ENCODE data around the gene AMY1B. TPM values are rescaled to one million over a fixed set of nuclear protein-coding genes. Genes with fewer than 3 reads are reported as not detected.
"Not testable (repeated sequence)": the region's sequence is repeated elsewhere in the genome, so short reads cannot be mapped to it uniquely, and the experiment has no call there.

The AMY1B gene
- not detected for polyA plus RNA-seq (2012; ENCODE audit: missing spikeins)

DNA sequence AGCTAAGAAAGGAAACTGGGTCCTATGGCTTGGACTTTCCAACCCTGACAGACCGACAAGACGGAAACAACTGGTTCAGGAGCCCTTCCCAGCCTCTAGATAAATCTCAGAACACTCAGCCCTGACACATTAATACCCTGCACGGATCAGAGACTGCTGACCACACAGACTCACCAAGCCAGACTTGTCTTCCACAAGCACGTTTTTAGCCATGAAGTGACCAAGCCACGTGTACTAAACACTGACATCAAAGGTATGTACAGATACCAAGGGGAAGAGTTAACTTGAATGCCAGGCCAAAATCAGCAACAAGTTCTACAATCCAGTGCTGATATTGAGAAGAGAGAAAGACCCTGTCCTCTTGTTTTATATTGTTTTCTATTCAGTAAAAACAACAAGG, at the start of gene AMY1B:
Gene AMY1B, minus strand, starts transcription at position 101 of the 400 bp plus-strand sequence. CDS start 571 bp downstream, outside the sequence.
- DNase-seq (ENCODE audit: insufficient read length); FAIRE-seq: not testable (repeated sequence)

DNA sequence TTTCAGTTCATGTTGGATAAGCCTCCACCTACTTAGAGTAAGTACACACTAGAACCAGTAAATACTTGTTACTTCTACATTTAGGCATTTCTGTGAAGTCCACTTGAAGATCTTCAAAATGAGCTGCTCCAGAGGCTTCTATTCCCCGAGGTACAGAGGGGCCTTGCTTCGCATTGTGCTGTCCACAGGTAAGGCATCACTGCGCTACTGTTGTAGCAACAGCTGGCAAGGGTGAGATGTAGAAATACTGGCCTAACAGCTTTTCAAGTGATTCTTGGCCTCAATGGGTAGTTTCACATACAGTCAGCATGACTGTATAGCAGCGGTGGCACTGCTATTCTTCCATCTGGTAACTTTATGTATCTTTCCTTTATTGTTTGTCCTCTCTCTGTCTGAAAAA, 49.0 kb upstream of the AMY1B start:
- not testable (repeated sequence) for FAIRE-seq; DNase-seq (ENCODE audit: insufficient read length)

DNA sequence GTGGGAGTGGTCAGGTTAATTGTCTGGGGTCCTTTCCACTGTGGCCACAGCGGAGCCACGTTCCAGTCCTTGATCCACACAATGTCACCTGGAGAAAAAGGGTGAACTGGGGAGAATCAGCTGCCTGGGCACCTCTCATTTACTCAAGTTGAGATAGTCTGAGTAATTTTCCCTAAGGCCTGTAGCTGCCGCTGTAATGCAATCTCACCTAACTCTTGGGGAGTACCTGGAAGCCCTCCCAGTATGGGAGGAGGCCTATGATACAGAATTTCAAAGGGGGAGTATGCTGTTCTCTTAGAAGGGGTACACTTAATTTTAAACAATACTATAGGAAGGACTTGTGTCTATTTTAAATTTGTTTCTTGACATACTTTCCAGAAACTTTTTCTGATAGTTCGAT, 48.4 kb upstream of the AMY1B start:
- DNase-seq (ENCODE audit: insufficient read length); FAIRE-seq: not testable (repeated sequence)

DNA sequence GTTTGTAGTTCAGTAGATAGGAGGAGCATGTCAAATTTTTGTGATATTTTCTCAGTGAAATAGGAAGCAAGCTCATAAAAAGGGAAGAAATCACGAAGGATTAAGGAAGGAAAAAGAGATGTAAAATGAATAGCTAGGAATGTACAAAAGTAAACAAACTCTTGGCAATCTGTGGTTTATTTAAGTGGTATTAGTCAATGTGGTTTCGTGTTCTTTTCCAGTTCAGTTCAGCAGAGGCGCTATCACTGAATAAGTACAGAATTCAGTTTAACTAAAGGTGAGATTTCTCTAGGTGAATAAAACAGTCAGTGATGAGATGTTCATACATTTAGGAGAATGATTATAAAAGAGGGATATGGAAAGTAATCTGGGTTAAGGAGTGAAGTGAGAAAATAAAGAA, 42.0 kb upstream of the AMY1B start:
- FAIRE-seq, result not testable (repeated sequence)

DNA sequence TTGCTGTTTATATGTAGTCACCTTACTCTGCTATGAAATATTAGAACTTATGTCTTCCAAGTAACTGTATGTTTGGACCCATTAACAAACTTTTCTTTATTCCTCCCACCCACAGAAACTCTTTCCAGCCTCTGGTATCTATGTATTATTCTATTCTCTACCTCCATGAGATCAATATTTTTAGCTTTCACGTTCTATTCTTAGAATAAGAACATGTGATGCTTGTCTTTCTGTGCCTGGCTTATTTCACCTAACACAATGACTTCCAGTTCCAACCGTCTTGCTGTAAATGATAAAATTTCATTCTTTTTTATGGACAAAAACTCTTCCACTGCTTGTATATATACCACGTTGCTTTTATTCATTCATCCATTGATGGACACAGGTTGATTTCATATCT, 39.3 kb upstream of the AMY1B start:
- not testable (repeated sequence) for DNase-seq (ENCODE audit: insufficient read length); FAIRE-seq

More for the DNA sequence above, 42.0 kb upstream of the AMY1B start:
- DNase-seq (ENCODE audit: insufficient read length), result not testable (repeated sequence)

DNA sequence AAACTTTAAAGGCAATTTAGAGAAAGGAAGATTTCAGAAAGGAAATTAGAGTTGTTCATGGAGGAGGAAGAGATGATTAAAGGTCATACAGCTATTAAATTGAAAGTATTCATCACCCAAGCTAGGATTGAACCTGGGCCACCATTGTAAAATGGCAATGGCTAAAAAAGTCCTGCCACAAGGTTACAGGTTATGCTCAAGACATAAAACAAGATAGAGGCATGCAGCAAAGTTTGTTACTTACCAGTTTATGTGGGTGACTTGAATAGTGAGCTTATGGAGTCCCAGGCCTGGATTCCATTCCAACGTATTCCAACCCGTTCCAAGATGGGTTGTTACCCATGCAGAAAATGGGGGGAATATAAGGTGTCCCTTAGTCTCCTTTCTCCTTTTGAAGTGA, 25.5 kb upstream of the AMY1B start:
- FAIRE-seq, result not testable (repeated sequence)

DNA sequence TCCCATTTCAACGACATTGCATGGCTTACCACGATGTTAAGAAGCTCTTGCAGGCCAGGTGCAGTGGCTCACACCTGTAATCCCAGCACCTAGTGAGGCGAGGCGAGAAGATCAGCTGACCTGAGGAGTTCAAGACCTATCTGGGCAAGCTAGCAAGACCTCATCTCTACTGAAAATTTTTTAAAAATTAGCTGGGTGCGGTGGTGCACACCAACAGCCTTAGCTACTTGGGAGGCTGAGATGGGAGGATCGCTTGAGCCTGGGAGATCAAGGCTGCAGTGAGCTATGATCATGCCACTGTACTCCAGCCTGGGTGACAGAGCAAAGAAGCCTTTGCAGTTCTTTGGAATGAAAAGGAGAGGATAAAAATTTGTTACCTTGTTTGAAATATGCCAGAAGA, 21.4 kb upstream of the AMY1B start:
- not testable (repeated sequence) for FAIRE-seq; DNase-seq (ENCODE audit: insufficient read length)

More for the DNA sequence above, 25.5 kb upstream of the AMY1B start:
- DNase-seq (ENCODE audit: insufficient read length), result not testable (repeated sequence)

DNA sequence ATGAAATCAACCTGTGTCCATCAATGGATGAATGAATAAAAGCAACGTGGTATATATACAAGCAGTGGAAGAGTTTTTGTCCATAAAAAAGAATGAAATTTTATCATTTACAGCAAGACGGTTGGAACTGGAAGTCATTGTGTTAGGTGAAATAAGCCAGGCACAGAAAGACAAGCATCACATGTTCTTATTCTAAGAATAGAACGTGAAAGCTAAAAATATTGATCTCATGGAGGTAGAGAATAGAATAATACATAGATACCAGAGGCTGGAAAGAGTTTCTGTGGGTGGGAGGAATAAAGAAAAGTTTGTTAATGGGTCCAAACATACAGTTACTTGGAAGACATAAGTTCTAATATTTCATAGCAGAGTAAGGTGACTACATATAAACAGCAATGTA, 14.4 kb upstream of the AMY1B start:
- not testable (repeated sequence) for FAIRE-seq; DNase-seq (ENCODE audit: insufficient read length)

DNA sequence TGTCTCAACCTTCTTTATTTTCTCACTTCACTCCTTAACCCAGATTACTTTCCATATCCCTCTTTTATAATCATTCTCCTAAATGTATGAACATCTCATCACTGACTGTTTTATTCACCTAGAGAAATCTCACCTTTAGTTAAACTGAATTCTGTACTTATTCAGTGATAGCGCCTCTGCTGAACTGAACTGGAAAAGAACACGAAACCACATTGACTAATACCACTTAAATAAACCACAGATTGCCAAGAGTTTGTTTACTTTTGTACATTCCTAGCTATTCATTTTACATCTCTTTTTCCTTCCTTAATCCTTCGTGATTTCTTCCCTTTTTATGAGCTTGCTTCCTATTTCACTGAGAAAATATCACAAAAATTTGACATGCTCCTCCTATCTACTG, 11.7 kb upstream of the AMY1B start:
- not testable (repeated sequence) for FAIRE-seq; DNase-seq (ENCODE audit: insufficient read length)

DNA sequence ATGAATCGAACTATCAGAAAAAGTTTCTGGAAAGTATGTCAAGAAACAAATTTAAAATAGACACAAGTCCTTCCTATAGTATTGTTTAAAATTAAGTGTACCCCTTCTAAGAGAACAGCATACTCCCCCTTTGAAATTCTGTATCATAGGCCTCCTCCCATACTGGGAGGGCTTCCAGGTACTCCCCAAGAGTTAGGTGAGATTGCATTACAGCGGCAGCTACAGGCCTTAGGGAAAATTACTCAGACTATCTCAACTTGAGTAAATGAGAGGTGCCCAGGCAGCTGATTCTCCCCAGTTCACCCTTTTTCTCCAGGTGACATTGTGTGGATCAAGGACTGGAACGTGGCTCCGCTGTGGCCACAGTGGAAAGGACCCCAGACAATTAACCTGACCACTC, 5.2 kb upstream of the AMY1B start:
- FAIRE-seq; DNase-seq (ENCODE audit: insufficient read length): not testable (repeated sequence)

DNA sequence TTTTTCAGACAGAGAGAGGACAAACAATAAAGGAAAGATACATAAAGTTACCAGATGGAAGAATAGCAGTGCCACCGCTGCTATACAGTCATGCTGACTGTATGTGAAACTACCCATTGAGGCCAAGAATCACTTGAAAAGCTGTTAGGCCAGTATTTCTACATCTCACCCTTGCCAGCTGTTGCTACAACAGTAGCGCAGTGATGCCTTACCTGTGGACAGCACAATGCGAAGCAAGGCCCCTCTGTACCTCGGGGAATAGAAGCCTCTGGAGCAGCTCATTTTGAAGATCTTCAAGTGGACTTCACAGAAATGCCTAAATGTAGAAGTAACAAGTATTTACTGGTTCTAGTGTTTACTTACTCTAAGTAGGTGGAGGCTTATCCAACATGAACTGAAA, 4.7 kb upstream of the AMY1B start:
- DNase-seq (ENCODE audit: insufficient read length); FAIRE-seq: not testable (repeated sequence)

DNA sequence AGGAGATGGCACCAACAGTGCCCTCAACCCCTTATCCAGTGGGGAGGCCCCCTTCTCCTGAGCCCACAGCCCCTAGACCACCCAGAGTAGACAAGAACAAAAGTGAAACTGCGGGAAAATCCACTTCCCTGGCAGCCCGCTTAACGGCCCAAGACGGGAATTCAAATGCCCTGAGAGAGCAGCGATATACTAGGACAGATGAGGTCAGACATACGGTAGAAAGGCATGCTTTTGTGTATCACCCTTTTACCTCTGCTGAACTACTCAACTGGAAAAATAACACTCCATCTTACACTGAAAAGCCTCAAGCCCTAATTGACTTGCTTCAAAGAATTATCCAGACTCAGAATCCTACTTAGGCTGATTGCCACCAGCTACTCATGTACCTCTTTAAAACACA, 1.4 kb upstream of the AMY1B start:
- not testable (repeated sequence) for FAIRE-seq; DNase-seq (ENCODE audit: insufficient read length)

DNA sequence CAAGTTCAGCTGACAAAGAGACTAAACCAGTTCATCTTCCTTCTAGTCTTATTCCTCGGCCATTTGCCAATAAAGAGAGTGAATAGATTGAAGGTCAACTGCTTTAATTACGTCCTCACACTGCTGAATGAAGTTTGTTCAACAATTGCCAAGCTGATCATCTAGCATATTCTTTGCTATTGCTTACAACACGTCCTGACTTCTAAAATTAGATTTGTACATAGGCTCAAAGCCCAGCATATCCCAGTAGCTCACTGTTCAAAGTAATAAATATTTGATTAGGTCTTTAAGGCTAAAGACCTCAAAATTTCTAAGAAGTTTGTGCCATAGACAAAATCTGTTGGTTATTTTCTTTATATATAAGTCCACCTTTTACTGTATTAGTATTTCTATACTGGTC, 19.7 kb downstream of the AMY1B start:
- FAIRE-seq, result peak; percentile 99
- not testable (repeated sequence) for DNase-seq (ENCODE audit: insufficient read length)

DNA sequence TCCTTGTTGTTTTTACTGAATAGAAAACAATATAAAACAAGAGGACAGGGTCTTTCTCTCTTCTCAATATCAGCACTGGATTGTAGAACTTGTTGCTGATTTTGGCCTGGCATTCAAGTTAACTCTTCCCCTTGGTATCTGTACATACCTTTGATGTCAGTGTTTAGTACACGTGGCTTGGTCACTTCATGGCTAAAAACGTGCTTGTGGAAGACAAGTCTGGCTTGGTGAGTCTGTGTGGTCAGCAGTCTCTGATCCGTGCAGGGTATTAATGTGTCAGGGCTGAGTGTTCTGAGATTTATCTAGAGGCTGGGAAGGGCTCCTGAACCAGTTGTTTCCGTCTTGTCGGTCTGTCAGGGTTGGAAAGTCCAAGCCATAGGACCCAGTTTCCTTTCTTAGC, 40.5 kb downstream of the AMY1B start, which contains the start of gene AMY1A:
Gene AMY1A, plus strand, starts transcription at position 301 of the 400 bp plus-strand sequence. CDS start 571 bp downstream, outside the sequence.
- FAIRE-seq; DNase-seq (ENCODE audit: insufficient read length): not testable (repeated sequence)

DNA sequence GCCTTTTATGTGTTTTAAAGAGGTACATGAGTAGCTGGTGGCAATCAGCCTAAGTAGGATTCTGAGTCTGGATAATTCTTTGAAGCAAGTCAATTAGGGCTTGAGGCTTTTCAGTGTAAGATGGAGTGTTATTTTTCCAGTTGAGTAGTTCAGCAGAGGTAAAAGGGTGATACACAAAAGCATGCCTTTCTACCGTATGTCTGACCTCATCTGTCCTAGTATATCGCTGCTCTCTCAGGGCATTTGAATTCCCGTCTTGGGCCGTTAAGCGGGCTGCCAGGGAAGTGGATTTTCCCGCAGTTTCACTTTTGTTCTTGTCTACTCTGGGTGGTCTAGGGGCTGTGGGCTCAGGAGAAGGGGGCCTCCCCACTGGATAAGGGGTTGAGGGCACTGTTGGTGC, 41.9 kb downstream of the AMY1B start:
- not testable (repeated sequence) for FAIRE-seq; DNase-seq (ENCODE audit: insufficient read length)

DNA sequence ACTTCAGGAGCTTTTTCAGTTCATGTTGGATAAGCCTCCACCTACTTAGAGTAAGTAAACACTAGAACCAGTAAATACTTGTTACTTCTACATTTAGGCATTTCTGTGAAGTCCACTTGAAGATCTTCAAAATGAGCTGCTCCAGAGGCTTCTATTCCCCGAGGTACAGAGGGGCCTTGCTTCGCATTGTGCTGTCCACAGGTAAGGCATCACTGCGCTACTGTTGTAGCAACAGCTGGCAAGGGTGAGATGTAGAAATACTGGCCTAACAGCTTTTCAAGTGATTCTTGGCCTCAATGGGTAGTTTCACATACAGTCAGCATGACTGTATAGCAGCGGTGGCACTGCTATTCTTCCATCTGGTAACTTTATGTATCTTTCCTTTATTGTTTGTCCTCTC, 45.1 kb downstream of the AMY1B start:
- DNase-seq (ENCODE audit: insufficient read length); FAIRE-seq: not testable (repeated sequence)

DNA sequence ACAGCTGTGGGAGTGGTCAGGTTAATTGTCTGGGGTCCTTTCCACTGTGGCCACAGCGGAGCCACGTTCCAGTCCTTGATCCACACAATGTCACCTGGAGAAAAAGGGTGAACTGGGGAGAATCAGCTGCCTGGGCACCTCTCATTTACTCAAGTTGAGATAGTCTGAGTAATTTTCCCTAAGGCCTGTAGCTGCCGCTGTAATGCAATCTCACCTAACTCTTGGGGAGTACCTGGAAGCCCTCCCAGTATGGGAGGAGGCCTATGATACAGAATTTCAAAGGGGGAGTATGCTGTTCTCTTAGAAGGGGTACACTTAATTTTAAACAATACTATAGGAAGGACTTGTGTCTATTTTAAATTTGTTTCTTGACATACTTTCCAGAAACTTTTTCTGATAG, 45.7 kb downstream of the AMY1B start:
- DNase-seq (ENCODE audit: insufficient read length); FAIRE-seq: not testable (repeated sequence)

DNA sequence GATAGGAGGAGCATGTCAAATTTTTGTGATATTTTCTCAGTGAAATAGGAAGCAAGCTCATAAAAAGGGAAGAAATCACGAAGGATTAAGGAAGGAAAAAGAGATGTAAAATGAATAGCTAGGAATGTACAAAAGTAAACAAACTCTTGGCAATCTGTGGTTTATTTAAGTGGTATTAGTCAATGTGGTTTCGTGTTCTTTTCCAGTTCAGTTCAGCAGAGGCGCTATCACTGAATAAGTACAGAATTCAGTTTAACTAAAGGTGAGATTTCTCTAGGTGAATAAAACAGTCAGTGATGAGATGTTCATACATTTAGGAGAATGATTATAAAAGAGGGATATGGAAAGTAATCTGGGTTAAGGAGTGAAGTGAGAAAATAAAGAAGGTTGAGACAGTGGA, 52.1 kb downstream of the AMY1B start:
- not testable (repeated sequence) for DNase-seq (ENCODE audit: insufficient read length); FAIRE-seq

DNA sequence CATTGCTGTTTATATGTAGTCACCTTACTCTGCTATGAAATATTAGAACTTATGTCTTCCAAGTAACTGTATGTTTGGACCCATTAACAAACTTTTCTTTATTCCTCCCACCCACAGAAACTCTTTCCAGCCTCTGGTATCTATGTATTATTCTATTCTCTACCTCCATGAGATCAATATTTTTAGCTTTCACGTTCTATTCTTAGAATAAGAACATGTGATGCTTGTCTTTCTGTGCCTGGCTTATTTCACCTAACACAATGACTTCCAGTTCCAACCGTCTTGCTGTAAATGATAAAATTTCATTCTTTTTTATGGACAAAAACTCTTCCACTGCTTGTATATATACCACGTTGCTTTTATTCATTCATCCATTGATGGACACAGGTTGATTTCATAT, 54.8 kb downstream of the AMY1B start:
- DNase-seq (ENCODE audit: insufficient read length); FAIRE-seq: not testable (repeated sequence)
